Ishikawa (cell line): ENCODE data around the gene RET.

Experiments used
- CEBPB ChIP-seq: IDR thresholded peaks from 2 replicates; pipeline ENCODE4 v1.6.1; 2012
- CREB1 ChIP-seq: IDR thresholded peaks from 2 replicates; pipeline ENCODE4 v1.6.1; 2012; ENCODE audit warnings: low read depth
- EGR1 ChIP-seq: IDR thresholded peaks from 2 replicates; pipeline ENCODE4 v1.6.1; 2012
- EP300 ChIP-seq: IDR thresholded peaks from 2 replicates; pipeline ENCODE4 v1.6.1; 2012; ENCODE audit warnings: borderline replicate concordance
- FOXM1 ChIP-seq: IDR thresholded peaks from 2 replicates; pipeline ENCODE4 v1.6.1; 2012; ENCODE audit warnings: low read depth, borderline replicate concordance
- RAD21 ChIP-seq: IDR thresholded peaks from 2 replicates; pipeline ENCODE4 v1.6.1; 2012; ENCODE audit warnings: low read depth
- TAF1 ChIP-seq: IDR thresholded peaks from 2 replicates; pipeline ENCODE4 v1.6.1; 2012; ENCODE audit warnings: low read depth, mild to moderate bottlenecking
- TCF12 ChIP-seq: IDR thresholded peaks from 2 replicates; pipeline ENCODE4 v1.6.1; 2012; ENCODE audit warnings: low read depth
- ZBTB7A ChIP-seq: IDR thresholded peaks from 2 replicates; pipeline ENCODE4 v1.6.1; 2012; ENCODE audit warnings: low read depth
- TF ChIP-seq, protein P1 (sequence below): IDR thresholded peaks from 2 replicates; pipeline ENCODE4 v1.6.1; 2012
- TF ChIP-seq, protein P2 (sequence below): IDR thresholded peaks from 2 replicates; pipeline ENCODE4 v1.6.1; 2012; ENCODE audit warnings: low read depth, mild to moderate bottlenecking

GRCh38 chr10:43066481-43066880 lies 10.4 kb upstream of the RET start:
- TF ChIP-seq, protein P1, sequence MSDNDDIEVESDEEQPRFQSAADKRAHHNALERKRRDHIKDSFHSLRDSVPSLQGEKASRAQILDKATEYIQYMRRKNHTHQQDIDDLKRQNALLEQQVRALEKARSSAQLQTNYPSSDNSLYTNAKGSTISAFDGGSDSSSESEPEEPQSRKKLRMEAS = no peak
- TF ChIP-seq TCF12 = no peak
- TF ChIP-seq EP300 = no peak
- no peak for TF ChIP-seq FOXM1
- TF ChIP-seq, protein P2, sequence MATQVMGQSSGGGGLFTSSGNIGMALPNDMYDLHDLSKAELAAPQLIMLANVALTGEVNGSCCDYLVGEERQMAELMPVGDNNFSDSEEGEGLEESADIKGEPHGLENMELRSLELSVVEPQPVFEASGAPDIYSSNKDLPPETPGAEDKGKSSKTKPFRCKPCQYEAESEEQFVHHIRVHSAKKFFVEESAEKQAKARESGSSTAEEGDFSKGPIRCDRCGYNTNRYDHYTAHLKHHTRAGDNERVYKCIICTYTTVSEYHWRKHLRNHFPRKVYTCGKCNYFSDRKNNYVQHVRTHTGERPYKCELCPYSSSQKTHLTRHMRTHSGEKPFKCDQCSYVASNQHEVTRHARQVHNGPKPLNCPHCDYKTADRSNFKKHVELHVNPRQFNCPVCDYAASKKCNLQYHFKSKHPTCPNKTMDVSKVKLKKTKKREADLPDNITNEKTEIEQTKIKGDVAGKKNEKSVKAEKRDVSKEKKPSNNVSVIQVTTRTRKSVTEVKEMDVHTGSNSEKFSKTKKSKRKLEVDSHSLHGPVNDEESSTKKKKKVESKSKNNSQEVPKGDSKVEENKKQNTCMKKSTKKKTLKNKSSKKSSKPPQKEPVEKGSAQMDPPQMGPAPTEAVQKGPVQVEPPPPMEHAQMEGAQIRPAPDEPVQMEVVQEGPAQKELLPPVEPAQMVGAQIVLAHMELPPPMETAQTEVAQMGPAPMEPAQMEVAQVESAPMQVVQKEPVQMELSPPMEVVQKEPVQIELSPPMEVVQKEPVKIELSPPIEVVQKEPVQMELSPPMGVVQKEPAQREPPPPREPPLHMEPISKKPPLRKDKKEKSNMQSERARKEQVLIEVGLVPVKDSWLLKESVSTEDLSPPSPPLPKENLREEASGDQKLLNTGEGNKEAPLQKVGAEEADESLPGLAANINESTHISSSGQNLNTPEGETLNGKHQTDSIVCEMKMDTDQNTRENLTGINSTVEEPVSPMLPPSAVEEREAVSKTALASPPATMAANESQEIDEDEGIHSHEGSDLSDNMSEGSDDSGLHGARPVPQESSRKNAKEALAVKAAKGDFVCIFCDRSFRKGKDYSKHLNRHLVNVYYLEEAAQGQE = no peak
- TF ChIP-seq CEBPB = no peak
- no peak for TF ChIP-seq CREB1
- no peak for TF ChIP-seq EGR1
- no peak for TF ChIP-seq RAD21
- no peak for TF ChIP-seq ZBTB7A
- TF ChIP-seq TAF1 = no peak
